Activated CD8-positive, alpha-beta memory T cell treated with anti-CD3 and anti-CD28 coated beads, Interleukin-2, amount 50 U/mL, for 24 hours (primary cell): Measurements from ENCODE around the gene MFF.
"Not testable (repeated sequence)": the region's sequence is repeated elsewhere in the genome, so short reads cannot be mapped to it uniquely, and the experiment has no call there.

ENCODE experiments used
- DNase-seq: peaks from one replicate; pipeline ENCODE4 v3.0.0-alpha.2; 2020; ENCODE audit errors: extremely low read depth

Gene MFF

DNA sequence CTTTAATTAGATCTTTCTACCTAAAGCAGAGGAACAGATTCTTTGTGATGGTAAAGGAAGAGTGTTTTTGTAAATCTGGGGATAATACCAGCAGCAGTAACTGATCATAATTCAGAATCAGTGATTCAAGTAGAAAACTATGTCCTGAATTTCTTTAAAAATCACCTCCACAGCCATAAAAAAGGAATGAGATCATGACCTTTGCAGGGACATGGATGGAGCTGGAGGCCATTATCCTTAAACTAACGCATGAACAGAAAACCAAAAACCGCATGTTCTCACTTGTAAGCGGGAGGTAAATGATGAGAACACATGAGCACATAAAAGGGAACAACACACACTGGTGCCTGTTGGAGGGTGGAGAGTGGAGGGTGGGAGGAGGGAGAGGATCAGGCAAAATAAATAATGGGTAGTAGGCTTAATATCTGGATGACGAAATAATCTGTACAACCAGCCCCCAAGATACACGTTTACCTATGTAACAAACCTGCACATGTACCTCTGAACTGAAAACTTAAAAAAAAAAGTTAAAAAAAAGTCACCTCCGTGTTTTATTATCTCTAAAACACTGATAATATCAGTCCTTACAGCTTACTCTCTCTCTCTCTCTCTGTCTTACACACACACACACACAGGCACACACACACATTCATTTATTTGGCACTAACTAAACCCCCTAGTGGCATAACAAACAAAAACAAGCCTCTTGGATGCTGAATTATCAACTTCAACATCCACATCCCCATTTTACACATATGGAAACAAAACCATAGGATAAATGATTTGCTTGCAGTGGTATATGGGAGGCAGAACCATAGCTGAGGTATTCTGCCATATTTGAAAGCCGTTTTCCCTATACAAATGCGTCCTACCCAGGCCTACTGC is 52.7 kb downstream of the MFF start:
- no peak for DNase-seq

DNA sequence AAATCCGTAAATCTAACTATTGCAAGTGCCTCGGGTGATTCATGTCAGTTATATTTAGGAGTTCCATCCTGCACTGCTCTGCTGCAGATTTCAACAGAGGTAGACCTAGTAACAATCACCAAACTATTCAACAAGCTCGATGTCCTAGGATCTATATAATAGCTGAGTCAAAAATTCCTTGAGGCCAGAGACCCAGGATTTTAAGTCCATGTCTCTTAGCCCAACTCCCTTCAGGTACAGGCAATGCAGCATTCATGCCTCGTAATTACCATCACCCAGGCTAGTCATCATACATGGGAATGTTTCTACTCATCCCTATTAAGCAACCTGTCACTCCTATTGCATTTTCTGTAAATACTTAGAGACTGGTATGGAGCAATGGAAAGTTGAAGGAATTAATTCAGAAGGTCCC is 53.3 kb downstream of the MFF start:
- no peak for DNase-seq

DNA sequence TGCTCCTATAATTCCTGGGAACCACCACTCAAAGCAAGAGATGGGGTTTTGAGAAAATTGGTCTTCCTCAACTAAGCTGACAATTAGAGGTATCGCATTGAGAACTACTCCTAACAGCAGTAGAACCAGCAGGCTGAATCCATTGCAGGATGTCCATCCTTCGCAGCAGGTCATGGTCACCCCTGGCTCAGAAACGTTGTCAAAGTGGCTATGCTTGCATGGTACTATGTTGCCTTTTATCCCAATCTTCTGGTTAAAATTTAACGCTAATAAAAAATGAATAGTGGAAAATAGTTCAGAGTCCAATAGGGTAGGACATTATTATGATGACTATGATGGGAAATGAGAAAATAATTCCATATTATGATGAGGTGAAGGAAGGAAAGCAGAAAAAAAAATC is 54.0 kb downstream of the MFF start, which contains the start of gene TM4SF20:
TSS of gene TM4SF20 (minus strand) at position 212 of the 400 bp plus-strand sequence. CDS start at position 174, 38 bp downstream.
- DNase-seq = no peak

- DNase-seq = not testable (repeated sequence)
Measured at GRCh38 chr2:227382241-227382835, 57.3 kb downstream of the MFF start.

DNA sequence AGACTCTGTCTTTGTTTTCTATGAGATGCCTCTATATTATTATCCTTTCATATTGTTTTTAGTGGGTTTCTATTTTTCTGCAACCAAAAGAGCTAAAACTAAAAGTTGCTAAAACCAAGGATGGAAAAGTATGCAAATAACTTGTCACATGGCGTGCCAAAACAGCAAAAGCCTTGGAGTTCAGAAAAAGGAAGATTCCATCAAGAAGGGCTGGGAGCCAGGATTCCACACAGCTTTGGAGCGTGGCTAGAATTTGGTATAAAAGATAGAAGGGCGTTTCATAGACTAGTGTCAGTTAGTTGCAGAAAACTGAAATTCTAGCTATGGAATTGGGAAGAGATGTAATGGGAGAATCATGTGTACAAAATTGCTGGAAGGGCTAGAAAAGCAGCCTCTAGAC is 58.6 kb downstream of the MFF start:
- no peak for DNase-seq

DNA sequence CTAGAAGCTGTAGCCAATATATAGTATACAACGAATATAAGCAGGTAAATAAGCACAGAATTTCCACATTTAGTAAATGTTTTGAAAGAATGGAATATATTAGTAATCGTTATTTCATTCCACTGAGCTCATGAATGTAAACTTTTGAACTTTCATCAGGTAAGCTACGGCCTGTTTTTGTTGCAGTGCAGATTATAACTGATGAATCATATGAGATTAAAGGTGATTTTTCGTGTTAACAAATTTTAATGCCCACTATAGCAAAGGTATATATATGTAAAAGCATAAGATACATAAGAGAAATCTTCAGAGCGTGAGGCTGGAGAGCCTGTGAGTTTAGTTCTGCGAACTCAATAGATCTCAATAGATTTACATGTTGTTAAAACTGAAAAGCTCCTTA is 61.6 kb downstream of the MFF start:
- DNase-seq = no peak

GRCh38 chr2:227387583-227387982 is 62.5 kb downstream of the MFF start, which contains the start of gene SCYGR1:
SCYGR1 (minus strand) TSS chr2:227387949; CDS start chr2:227387949, 0 bp downstream.
- not testable (repeated sequence) for DNase-seq

GRCh38 chr2:227388537-227389011 is 63.5 kb downstream of the MFF start:
- DNase-seq = no peak

DNA sequence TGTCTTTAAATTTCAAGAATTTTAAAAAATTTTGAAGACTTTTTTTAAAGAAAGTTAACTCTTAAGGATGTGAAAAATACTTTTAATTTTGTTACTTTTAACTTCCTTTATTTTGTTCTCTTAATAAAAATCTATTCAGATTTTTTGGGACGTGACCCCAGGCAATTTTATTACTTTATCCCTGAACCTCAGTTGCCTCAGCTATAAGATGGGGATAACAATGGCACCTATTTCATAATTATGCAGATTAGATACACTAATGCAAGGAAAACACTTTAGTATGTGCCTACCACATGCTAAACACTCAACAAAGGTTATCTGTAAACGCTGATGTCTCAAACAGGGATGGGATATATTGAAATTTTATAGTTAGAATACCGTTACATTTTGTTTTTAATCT is 64.2 kb downstream of the MFF start:
- DNase-seq = no peak

GRCh38 chr2:227389661-227390060 is 64.6 kb downstream of the MFF start:
- DNase-seq = no peak

GRCh38 chr2:227390468-227391256 is 65.6 kb downstream of the MFF start:
- no peak for DNase-seq

DNA sequence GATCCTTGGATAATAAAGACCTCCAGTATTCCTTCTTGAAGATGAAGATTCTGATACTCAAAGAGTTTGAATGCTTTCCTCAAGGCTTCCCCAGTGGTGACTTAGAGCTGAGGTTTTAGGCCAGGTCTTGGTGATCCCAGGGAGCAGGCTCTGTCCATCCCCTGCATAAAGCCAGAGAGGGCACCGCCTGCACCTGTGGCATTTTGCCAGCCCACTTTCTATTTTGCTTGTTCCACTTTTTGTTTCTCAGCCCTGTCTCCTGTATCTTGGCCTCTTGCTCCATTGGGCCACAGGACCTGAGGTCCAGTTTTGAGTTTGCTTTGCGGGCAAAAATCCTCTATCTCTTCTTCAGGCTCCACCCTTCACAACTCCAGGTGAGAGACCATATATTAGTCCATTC is 69.3 kb downstream of the MFF start:
- DNase-seq = no peak

DNA sequence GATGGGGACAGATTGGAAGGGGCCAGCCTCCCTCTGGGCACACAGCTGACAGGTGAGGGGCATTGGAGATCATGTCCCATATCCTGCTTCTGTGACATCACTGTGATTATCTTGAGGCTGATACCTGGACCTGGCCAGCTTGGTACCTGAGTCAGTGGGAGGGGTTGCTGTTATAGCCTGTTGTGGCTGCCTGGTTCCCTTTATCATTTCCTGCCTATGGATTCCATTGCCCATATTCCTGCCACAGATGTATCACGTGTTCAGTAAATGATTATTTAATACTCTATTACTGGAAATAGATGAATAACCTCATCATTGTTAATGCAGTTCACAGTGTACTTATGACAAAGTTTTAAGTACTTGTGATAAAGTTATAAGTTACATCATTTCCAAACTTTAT is 70.5 kb downstream of the MFF start:
- no peak for DNase-seq

DNA sequence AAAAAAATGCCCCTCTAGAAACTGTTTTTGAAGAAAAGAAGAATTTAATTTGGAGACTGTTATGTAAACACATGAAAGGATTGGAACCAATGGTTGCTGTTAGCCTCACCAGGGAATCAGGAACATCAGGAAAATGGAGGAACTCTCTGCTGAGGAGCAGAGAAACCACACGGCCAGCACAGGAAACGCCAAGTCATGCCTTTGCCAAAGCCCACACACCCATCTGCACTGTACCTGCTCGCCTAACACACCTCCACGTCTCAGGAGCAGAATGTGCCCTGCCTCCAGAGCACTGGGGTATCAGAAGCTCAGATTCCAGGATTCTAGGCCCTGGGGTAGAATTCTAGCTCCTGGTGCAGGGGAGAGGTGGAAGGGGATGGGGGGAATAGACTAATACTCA is 72.5 kb downstream of the MFF start:
- no peak for DNase-seq

- no peak for DNase-seq
Measured at GRCh38 chr2:227398684-227399670, 73.9 kb downstream of the MFF start.

- DNase-seq = no peak
Measured at GRCh38 chr2:227401550-227401949, 76.5 kb downstream of the MFF start.

- no peak for DNase-seq
Measured at GRCh38 chr2:227402321-227402720, 77.3 kb downstream of the MFF start.

- DNase-seq = no peak
Measured at GRCh38 chr2:227402959-227403358, 77.9 kb downstream of the MFF start.

GRCh38 chr2:227404585-227405271 is 79.7 kb downstream of the MFF start:
- no peak for DNase-seq
